Measurements from ENCODE around the gene SELENOS. TPM values are rescaled to one million over a fixed set of nuclear protein-coding genes. Genes with fewer than 3 reads are reported as not detected.

The SELENOS gene
- total RNA-seq, 1 donor from 2014 or later, result 30.2 TPM

Other genes with a start within 250 kb of the SELENOS start
- 18.7 TPM for gene CHSY1, start 25.4 kb downstream of the SELENOS start, total RNA-seq
- gene SNRPA1, start 17.8 kb upstream of the SELENOS start, total RNA-seq, result 17.7 TPM
- gene PCSK6, start 212.2 kb upstream of the SELENOS start, total RNA-seq, result 11.8 TPM

Measured in temporal lobe (tissue), 1 donor.